Measurements from ENCODE around the gene APLF.

DNA sequence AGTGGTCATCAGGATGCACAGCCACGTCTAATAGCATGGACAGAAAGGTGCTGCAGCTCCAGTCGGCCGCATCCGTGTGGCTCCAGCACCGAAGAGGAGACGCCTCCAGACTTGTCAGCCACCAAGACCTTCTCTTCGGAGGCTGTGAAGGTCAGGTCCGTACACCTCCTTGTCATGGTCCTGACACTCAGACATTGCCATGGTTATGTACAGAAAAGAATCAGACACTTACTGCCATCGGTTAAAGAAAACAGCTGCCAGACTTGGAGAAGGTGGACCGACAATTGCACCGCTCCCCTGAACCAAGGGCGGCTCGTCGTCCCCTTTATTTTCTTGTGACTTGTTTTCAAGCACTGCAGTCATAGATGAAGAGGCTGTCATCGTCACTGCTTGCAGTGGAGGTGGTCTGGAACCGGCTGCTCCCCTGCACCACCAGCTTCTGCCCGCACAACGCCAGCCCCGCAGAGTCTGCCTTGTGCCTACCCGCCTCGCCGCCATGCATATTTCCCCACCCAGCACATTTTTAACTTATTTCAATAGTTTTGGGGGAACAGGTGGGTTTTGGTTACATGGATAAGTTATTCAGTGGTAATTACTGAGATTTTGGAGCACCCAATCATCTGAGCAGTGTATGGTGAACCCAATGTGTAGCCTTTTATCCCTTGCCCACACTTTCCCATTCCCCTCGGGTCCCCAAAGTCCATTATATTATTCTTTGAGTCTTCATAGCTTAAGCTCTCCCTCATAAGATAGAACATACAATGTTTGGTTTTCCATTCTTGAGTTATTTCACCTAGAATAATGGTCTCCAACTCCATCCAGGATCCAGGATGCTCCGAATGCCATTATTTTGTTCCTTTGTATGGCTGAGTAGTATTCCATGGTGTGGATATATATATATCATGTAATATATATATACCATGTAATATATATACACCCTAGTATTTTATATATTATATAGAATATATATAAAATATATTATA lies 18.4 kb upstream of the APLF start:
- TF ChIP-seq, protein P1, sequence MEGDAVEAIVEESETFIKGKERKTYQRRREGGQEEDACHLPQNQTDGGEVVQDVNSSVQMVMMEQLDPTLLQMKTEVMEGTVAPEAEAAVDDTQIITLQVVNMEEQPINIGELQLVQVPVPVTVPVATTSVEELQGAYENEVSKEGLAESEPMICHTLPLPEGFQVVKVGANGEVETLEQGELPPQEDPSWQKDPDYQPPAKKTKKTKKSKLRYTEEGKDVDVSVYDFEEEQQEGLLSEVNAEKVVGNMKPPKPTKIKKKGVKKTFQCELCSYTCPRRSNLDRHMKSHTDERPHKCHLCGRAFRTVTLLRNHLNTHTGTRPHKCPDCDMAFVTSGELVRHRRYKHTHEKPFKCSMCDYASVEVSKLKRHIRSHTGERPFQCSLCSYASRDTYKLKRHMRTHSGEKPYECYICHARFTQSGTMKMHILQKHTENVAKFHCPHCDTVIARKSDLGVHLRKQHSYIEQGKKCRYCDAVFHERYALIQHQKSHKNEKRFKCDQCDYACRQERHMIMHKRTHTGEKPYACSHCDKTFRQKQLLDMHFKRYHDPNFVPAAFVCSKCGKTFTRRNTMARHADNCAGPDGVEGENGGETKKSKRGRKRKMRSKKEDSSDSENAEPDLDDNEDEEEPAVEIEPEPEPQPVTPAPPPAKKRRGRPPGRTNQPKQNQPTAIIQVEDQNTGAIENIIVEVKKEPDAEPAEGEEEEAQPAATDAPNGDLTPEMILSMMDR (IDR thresholded peaks at IDR 0.05; ENCODE audit: low read length), result no peak
- no peak for TF ChIP-seq EZH2 (optimal IDR thresholded peaks at IDR 0.05; ENCODE audit: low read depth, low read length)

All from MM.1S (cell line).